ENCODE data around the gene CDK6. TPM values are rescaled to one million over a fixed set of nuclear protein-coding genes. Genes with fewer than 3 reads are reported as not detected.
A peak's percentile ranks its signal among the peaks of the same experiment; 100 is the strongest.

The CDK6 gene
- total RNA-seq, 4 donors from 2014 or later, result 11.2 to 18.5 (median 13.2) TPM

DNA sequence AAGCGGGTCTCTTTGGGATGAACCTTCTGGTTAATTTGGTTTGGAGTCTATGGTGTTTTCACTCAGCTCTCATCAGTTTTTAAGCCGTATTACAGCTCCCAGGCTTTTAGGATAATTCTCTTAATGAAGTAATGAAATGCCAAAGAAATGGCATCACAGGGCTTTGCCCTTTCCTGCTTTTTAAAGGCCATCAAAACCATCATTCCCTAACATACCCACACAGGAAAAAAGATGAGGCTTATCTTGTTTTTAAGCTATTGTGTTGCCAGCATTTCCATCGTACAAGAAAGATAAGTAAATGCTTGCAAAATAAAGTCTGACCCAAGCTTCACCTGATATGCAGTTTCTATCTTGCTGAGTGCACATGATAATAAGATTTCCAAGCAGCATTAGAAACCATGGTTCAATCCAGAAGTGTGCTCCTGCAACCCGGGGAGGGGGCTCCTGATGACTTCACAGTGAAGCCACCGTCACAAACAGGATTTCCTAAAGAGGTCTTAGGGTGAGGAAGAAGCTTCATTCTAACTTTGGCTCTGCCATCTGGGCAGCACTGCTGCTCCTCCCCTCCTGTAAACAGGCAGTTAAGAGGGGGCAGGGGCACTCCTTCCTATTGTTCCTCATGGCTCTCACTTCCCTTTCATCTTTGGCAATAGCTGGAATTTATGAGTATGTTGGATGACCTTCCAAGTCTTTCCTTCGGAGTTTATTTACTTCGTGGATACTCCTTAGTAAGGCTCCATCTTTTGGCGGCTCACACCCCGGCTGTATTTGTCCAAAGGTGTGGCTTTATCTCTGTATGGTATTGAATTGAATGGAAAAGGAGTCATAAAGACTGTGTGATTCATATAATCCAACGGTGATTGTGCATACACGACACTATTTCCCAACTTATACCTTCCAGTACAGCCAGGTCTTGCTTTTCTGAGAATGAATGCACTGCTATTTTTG is 191.0 kb downstream of the CDK6 start:
- H3K36me3 ChIP-seq, result no peaks in the 10 kb centered on the region
- H3K9me3 ChIP-seq, result no peaks in the 10 kb centered on the region
- peak overlapping the region in 1 of 3 donors; percentile 10 for H3K27ac ChIP-seq
- TF ChIP-seq CTCF (IDR thresholded peaks at IDR 0.05) (no peak), POLR2A (IDR thresholded peaks at IDR 0.05) (no peak)
- no peak overlapping the region for H3K4me3 ChIP-seq (replicated peaks in 1 of 3)
- DNase-seq, result no peak
- intact Hi-C loops (cut with DNase I), result no loop called here
- H3K27me3 ChIP-seq, result no peaks in the 10 kb centered on the region
- peaks cover 0 to 7% of the 10 kb centered on the region in 2 donors for H3K4me1 ChIP-seq
- 73 to 77% methylated on average over 11 of the region's 11 CpGs for WGBS, 2 donors

- Histone ChIP-seq H3K36me3 (no peaks in the 10 kb centered on the region), H3K27me3 (no peaks in the 10 kb centered on the region), H3K4me1 (peaks cover 0 to 7% of the 10 kb centered on the region in 2 donors), H3K27ac (no peak overlapping the region), H3K4me3 (replicated peaks in 1 of 3) (no peak overlapping the region), H3K9me3 (no peaks in the 10 kb centered on the region)
- no peak for DNase-seq
- intact Hi-C loops (cut with DNase I), result no loop called here
- TF ChIP-seq CTCF (IDR thresholded peaks at IDR 0.05) (no peak), POLR2A (IDR thresholded peaks at IDR 0.05) (no peak)
- 85 to 88% methylated on average over 6 of the region's 6 CpGs for WGBS, 2 donors
These were observed 191.8 kb downstream of the CDK6 start for GRCh38 chr7:92644406-92645113.

DNA sequence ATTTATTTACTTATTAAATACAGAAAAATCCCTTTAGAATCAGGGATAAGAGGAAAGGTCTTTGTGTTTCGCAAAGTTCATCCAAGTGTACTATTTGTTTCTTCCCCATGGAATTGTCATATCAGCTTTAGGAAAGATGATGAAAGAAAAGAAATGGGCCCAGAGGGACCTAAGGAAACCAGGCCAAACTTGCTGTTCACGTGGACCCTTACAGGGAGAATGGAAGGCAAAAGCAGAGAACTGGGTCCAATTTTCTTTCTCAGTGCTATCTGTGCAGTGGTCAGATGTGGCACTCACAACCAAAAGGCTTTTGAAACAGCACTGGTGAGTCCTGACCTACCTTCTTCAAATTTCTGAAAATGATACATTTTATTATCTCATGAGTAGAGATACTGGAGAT is 192.6 kb downstream of the CDK6 start:
- Histone ChIP-seq H3K36me3 (no peaks in the 10 kb centered on the region), H3K9me3 (no peaks in the 10 kb centered on the region), H3K27me3 (no peaks in the 10 kb centered on the region), H3K27ac (no peak overlapping the region), H3K4me3 (replicated peaks in 1 of 3) (no peak overlapping the region), H3K4me1 (peaks cover 0 to 7% of the 10 kb centered on the region in 2 donors)
- intact Hi-C loops (cut with DNase I), result no loop called here
- TF ChIP-seq POLR2A (IDR thresholded peaks at IDR 0.05) (no peak), CTCF (IDR thresholded peaks at IDR 0.05) (no peak)
- no peak for DNase-seq
- WGBS, 2 donors, result 76 to 79% methylated on average over 2 of the region's 2 CpGs

DNA sequence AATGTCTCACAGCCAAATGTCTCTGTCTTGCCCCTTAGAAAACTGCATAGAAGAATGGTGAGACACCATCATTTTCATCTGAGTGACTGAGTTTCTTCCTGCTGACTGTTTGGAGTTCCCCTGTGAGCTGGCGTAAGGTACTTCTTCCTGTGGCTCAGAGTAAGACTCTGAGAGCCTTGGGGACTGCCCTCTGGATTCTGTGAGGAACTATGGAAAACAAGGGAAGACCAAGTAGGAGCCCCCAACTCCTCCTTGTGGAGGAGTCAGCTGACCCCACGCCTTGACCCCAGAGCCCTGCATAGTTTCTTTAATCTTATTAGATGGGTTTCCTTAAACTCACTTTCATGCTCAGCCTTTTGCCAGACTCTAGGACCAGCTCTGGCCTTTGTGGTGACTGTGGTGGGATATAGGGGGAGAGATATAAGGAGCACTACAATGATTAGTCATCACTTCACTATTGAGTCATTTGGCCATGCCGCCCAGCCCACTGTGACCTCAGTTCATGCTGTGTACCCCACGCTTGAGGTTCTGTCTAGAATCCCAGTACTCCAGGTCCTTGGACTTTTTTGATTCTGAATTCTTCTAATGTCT is 194.4 kb downstream of the CDK6 start:
- no peak for DNase-seq
- Histone ChIP-seq H3K27me3 (no peaks in the 10 kb centered on the region), H3K9me3 (no peaks in the 10 kb centered on the region), H3K4me3 (replicated peaks in 1 of 3) (no peak overlapping the region), H3K4me1 (peaks cover 0 to 7% of the 10 kb centered on the region in 2 donors), H3K27ac (no peak overlapping the region), H3K36me3 (no peaks in the 10 kb centered on the region)
- intact Hi-C loops (cut with DNase I), result no loop called here
- TF ChIP-seq CTCF (IDR thresholded peaks at IDR 0.05), result no peak
- TF ChIP-seq POLR2A (IDR thresholded peaks at IDR 0.05), result no peak
- 81 to 90% methylated on average over 4 of the region's 4 CpGs for whole genome bisulfite sequencing, 2 donors

Data from thyroid gland (tissue), 4 donors.